Psoas muscle (tissue), 8 donors: Measurements from ENCODE around the gene KCNMB4. TPM values are rescaled to one million over a fixed set of nuclear protein-coding genes. Genes with fewer than 3 reads are reported as not detected.

Source experiments
- ATAC-seq, 4 donors: fragments of 200-7000 bp; cut with Tn5 transposase; one replicate each; pipeline ENCODE4 v1.9.1; 2020; ENCODE audit warnings: moderate library complexity in 3 of 4, mild to moderate bottlenecking in 2 of 4
- DNase-seq, 2 donors: peaks; one replicate each; pipeline ENCODE4 v3.0.0-alpha.2; 2020
- H3K27ac ChIP-seq: fragments of 200-600 bp; one replicate; pipeline ENCODE4 v1.8.0; 2022
- H3K27me3 ChIP-seq, 3 donors: fragments of 200-600 bp in 1 of 3; one replicate each; pipeline versions ENCODE4 v1.6.1 to v1.8.0; 2013 to 2022; ENCODE audit warnings: low read length in 2 of 3, mild to moderate bottlenecking in 2 of 3, moderate library complexity in 1 of 3; ENCODE audit not compliant: insufficient read depth in 3 of 3
- H3K36me3 ChIP-seq, 2 donors: fragments of 200-600 bp in 1 of 2; one replicate each; pipeline versions ENCODE4 v1.6.1 to v1.8.0; 2013 to 2022; ENCODE audit warnings: low read depth in 1 of 2, mild to moderate bottlenecking in 1 of 2, moderate library complexity in 1 of 2; ENCODE audit not compliant: insufficient read depth in 1 of 2
- H3K4me1 ChIP-seq: fragments of 200-600 bp; one replicate; pipeline ENCODE4 v1.8.0; 2022
- H3K4me3 ChIP-seq: fragments of 200-600 bp; one replicate; pipeline ENCODE4 v1.8.0; 2022; ENCODE audit warnings: mild to moderate bottlenecking
- H3K9me3 ChIP-seq: fragments of 200-600 bp; one replicate; pipeline ENCODE4 v1.8.0; 2022
- CTCF ChIP-seq: fragments of 200-600 bp; IDR thresholded peaks from one replicate; pipeline ENCODE4 v1.8.0; 2022; ENCODE audit warnings: antibody characterized with exemption
- WGBS, 3 donors: extraction: QIAGEN DNeasy Blood & Tissue Kit; methylation state at CpG; one replicate each; pipeline versions ENCODE4 v1.1.6 to v1.1.7; 2013; 5-methylcytosine and 5-hydroxymethylcytosine counted together
- intact Hi-C, 2 donors: fragments of 100-400 bp; cut with DNase I; formaldehyde crosslinking; loops; one replicate each; pipeline versions ENCODE4 v1.11.0 to v1.14.2; 2022
- polyA plus RNA-seq, 3 donors: library from polyadenylated mRNA; stranded (reverse); fragments of 200-250 nt; gene quantifications; one replicate each; pipeline ENCODE4 v1.2.3, GENCODE V29; 2013
- total RNA-seq, 4 donors: library from RNA; stranded (reverse); fragmentation: NEBNext Ultra II Directional in 2 of 4; extraction: Animal tissue kit (Norgen Biotek cat#: 25700) in 2 of 4; gene quantifications; one replicate each; pipeline versions ENCODE4 v1.2.1 to v1.2.4, GENCODE V29; 2021 to 2023
- donor health status: healthy with polysubstance abuse.
- donor health status: DM: no; HTN: no; CAD: no; lungs with moderate emphysema.
- donor health status: Bipolar disorder and iron deficiency.
- donor health status: healthy.
- donor health status: DM: yes; HTN: yes; CAD: no.
- donor health status: DM: no; HTN: no; CAD: no.
- donor health status: DM: no; HTN: no; CAD: no.
- donor health status: DM: yes; HTN: yes; CAD: no.

The KCNMB4 gene
- total and polyA plus RNA-seq, 7 donors: 0.54 to 1.9 (median 0.82) TPM

- TF ChIP-seq CTCF: no peak
- no peak overlapping the region for H3K27ac ChIP-seq
- 97 to 99% (median 99%) methylated on average over 2 of the region's 2 CpGs for WGBS, 3 donors
- peaks cover 2 to 9% of the 10 kb centered on the region in 2 donors for H3K36me3 ChIP-seq
- no peak overlapping the region for H3K4me3 ChIP-seq
- ATAC-seq (no peak), DNase-seq (no peak)
- intact Hi-C loops: no loop called here
- H3K27me3 ChIP-seq: no peaks in the 10 kb centered on the region
- no peaks in the 10 kb centered on the region for H3K4me1 ChIP-seq
- H3K9me3 ChIP-seq: no peaks in the 10 kb centered on the region
Observed at GRCh38 chr12:70327541-70327940, 38.5 kb upstream of the KCNMB4 start.

- TF ChIP-seq CTCF: no peak
- no peaks in the 10 kb centered on the region for H3K4me1 ChIP-seq
- intact Hi-C loops: no loop called here
- peaks cover 2 to 9% of the 10 kb centered on the region in 2 donors for H3K36me3 ChIP-seq
- no peak overlapping the region for H3K4me3 ChIP-seq
- H3K27me3 ChIP-seq: no peaks in the 10 kb centered on the region
- no peak overlapping the region for H3K27ac ChIP-seq
- ATAC-seq (no peak), DNase-seq (no peak)
- WGBS, 3 donors: 86 to 94% (median 91%) methylated on average over 3 of the region's 3 CpGs
- no peaks in the 10 kb centered on the region for H3K9me3 ChIP-seq
Observed at GRCh38 chr12:70329728-70330127, 36.4 kb upstream of the KCNMB4 start.

DNA sequence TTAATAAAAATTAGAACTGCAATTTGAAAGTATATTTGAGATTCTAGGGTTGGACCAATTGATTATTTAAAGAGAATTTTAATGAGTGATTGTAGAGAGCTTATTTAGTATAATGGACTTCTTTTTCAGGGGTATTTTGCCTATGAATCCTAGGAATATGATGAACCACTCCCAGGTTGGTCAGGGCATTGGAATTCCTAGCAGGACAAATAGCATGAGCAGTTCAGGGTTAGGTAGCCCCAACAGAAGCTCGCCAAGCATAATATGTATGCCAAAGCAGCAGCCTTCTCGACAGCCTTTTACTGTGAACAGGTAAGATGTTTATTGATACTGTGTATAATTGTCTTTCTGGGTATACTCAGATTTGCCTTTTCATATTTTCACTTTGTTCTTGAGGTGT is 35.9 kb upstream of the KCNMB4 start:
- no peak overlapping the region for H3K27ac ChIP-seq
- H3K36me3 ChIP-seq: peaks cover 2 to 13% of the 10 kb centered on the region in 2 donors
- no peak for TF ChIP-seq CTCF
- H3K9me3 ChIP-seq: no peaks in the 10 kb centered on the region
- H3K4me3 ChIP-seq: no peak overlapping the region
- ATAC-seq (no peak), DNase-seq (no peak)
- H3K27me3 ChIP-seq: no peaks in the 10 kb centered on the region
- intact Hi-C loops: no loop called here
- H3K4me1 ChIP-seq: no peaks in the 10 kb centered on the region
- WGBS, 3 donors: 92 to 100% (median 96%) methylated on average over 2 of the region's 2 CpGs

GRCh38 chr12:70332236-70332635 is 33.9 kb upstream of the KCNMB4 start:
- Histone ChIP-seq H3K4me3 (no peak overlapping the region), H3K4me1 (no peaks in the 10 kb centered on the region), H3K36me3 (peaks cover 2 to 31% of the 10 kb centered on the region in 2 donors), H3K27ac (no peak overlapping the region), H3K9me3 (no peaks in the 10 kb centered on the region), H3K27me3 (no peaks in the 10 kb centered on the region)
- intact Hi-C loops: no loop called here
- TF ChIP-seq CTCF: no peak
- DNase-seq (no peak), ATAC-seq (no peak)

GRCh38 chr12:70334742-70335141 is 31.3 kb upstream of the KCNMB4 start:
- whole genome bisulfite sequencing, 3 donors: 96 to 97% (median 96%) methylated on average over 8 of the region's 8 CpGs
- Histone ChIP-seq H3K4me1 (no peaks in the 10 kb centered on the region), H3K4me3 (no peak overlapping the region), H3K9me3 (no peaks in the 10 kb centered on the region), H3K36me3 (peaks cover 0 to 56% of the 10 kb centered on the region in 2 donors), H3K27ac (no peak overlapping the region), H3K27me3 (no peaks in the 10 kb centered on the region)
- no peak for TF ChIP-seq CTCF
- DNase-seq (peak in 1 of 2 donors; percentile 7), ATAC-seq (no peak)
- intact Hi-C loops: no loop called here
